GM19239 (cell line): Measurements from ENCODE around the gene ATP9A.
A peak's percentile ranks its signal among the peaks of the same experiment; 100 is the strongest.

Experiments
- DNase-seq: peaks from one replicate; pipeline ENCODE4 v3.0.0; 2011; ENCODE audit warnings: low spot score; ENCODE audit not compliant: insufficient read length
- FAIRE-seq: peaks from 2 replicates; lab custom pipeline; 2011; peaks lifted over from hg19 to GRCh38; lab: Jason Lieb, UNC

Gene ATP9A

DNA sequence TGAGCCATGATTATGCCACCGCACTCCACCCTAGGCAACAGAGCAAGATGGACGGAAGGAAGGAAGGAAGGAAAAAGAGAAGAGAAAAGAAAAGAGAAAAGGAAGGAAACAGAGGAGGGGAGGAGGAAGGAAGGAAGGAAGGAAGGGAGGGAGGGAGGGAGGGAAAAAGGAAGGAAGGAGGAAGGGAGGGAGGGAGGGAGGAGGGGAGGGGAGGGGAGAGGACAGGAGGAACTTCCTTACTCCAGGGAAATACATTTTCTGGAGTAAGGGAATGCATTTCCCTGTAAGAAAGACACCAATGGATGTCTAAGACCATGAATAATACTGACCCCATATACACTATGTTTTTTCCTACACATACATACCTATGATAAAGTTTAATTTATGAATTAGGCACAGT, 132.5 kb downstream of the ATP9A start:
- DNase-seq, result no peak

GRCh38 chr20:51634877-51635276, 133.3 kb downstream of the ATP9A start:
- no peak for FAIRE-seq
- DNase-seq, result no peak

More for the DNA sequence above, 132.5 kb downstream of the ATP9A start:
- no peak for FAIRE-seq

DNA sequence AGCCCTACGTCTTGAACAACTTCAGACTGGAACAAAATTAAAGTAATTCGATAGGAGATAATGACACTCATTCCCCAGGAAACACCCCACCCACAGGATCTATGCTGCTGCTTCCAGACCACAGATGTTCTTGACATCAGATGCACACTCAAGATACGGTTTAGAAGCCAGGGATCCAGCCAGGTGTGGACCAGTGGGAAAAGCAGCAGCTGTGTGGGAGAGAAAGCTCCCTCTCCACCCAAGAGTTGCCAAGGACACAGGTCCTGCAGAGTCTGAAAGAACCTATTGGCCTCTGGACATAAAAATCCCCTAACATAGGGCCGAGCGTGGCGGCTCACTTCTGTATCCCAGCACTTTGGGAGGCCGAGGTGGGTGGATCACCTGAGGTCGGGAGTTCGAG, 133.9 kb downstream of the ATP9A start:
- DNase-seq (no peak), FAIRE-seq (no peak)

- no peak for FAIRE-seq
These were observed 134.8 kb downstream of the ATP9A start for GRCh38 chr20:51633430-51633829.

DNA sequence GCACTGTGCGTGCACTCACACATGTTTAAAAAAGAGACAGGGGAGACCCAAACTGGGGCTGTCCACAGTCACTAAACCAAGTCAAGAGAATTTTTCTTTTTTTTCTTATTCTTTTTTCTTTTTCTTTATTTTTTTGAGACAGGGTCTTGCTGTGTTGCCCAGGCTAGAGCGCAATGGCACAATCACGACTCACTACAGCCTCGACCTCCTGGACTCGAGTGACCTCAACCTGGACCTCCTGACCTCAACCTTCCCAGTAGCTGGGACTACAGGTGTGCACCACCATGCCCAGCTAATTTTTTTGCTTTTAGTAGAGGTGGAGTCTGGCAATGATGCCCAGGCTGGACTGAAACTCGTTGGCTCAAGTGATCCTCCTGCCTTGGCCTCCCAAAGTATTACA, 136.2 kb downstream of the ATP9A start:
- FAIRE-seq, result no peak
- no peak for DNase-seq

More at GRCh38 chr20:51633430-51633829, 134.8 kb downstream of the ATP9A start:
- DNase-seq, result no peak

- DNase-seq, result no peak
- FAIRE-seq, result no peak
These were observed 136.9 kb downstream of the ATP9A start for GRCh38 chr20:51631011-51631950.

- DNase-seq, result no peak
- FAIRE-seq, result no peak
These were observed 138.7 kb downstream of the ATP9A start for GRCh38 chr20:51629399-51630058.

- FAIRE-seq (no peak), DNase-seq (no peak)
These were observed 139.4 kb downstream of the ATP9A start for GRCh38 chr20:51628533-51629398.

- DNase-seq (no peak), FAIRE-seq (no peak)
These were observed 140.6 kb downstream of the ATP9A start for GRCh38 chr20:51627586-51627985.

DNA sequence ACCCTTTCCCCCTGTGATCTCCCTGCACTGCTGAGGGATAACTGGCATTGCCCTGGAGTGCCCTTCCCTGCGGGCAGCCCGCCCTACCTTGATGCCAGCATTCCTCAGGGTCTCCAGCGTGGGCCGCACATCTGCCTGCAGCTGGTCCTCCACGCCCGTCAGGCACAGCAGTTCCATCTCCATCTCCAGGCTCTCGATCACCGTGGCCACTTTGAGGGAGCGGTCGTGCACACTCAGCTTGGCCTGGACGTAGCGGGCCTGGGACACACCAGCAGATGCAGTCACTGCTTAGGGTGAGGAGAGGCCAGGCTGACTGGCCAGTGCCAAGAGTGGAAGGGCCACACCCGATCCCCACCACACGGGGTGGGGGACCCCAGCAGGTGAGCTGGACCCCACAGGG, 143.1 kb downstream of the ATP9A start:
- DNase-seq (no peak), FAIRE-seq (no peak)

GRCh38 chr20:51624157-51624731, 143.9 kb downstream of the ATP9A start:
- DNase-seq, result peak; percentile 58

DNA sequence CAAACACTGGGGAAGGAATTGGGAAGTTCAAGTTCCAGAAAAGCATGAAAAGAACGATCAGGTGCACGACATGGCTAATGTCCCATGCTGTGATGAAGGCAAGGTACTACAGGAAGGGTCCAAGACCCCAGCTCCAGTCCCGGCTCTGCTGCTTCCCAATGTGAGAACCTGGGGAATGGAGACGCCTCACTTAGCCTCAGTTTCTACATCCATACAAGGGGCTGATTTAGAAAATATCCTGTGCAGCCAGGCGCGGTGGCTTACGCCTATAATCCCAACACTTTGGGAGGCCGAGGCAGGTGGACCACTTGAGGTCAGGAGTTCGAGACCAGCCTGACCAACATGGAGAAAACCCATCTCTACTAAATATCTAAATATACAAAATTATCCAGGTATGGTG, 144.9 kb downstream of the ATP9A start:
- DNase-seq (no peak), FAIRE-seq (no peak)

More at GRCh38 chr20:51624157-51624731, 143.9 kb downstream of the ATP9A start:
- FAIRE-seq, result no peak

- DNase-seq, result no peak
- FAIRE-seq, result no peak
These were observed 146.0 kb downstream of the ATP9A start for GRCh38 chr20:51622004-51622874.

DNA sequence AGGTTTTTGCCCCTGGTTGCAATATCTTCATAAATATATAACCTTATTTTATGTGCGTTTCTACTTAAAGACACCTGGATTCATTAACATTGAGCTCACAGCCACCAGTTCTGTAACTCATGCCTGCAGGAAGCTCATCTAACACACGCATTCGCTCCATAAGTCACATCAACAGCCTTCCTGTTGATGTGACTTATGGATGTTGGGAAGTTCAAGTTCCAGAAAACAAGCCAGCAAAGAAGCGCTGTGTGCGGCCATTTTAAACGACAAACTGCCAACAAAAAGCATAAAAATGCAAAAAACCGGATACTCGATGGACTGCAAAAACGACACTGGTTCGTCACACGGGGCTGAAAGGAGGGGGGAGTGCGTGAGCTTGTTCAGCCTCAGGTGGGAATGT, 147.8 kb downstream of the ATP9A start:
- DNase-seq, result no peak
- FAIRE-seq, result no peak

- DNase-seq, result no peak
These were observed 152.1 kb downstream of the ATP9A start for GRCh38 chr20:51616060-51616459.

DNA sequence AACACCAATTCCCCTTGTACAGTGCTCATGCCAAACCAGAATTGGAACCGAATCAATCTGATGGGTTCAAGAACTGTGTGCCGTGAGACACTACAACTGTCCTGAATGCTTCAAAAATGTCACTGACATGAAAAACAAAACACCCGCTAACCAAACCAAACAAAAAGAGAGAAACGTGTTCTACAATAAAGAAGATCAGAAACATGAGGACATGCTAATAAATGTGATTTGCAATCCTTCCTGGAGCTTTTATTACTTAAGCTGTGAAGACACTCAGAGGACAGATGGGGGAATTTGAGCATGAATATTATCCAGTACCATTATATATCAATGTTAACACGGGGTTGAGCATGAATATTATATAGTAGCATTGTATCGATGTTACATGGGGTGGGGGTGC, 153.5 kb downstream of the ATP9A start:
- DNase-seq (no peak), FAIRE-seq (no peak)

More at GRCh38 chr20:51616060-51616459, 152.1 kb downstream of the ATP9A start:
- FAIRE-seq, result no peak

DNA sequence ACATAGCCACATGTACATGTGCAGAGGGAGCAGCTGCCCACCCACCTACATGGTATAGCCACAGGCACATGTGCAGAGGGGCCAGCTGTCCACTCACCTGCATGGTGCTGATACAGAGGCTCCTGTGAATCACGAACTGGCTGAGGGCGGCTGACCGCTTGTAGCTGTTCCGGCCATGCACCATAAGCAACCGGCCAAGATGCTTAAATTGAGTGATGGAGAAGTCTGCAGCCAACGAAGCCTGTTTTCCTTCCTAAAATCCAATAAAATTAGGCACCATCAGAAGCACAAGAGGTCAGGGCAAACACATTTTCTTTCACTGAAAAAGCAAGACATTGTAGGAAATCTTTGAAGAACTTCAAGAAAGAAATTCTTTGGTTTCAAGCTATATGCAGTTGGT, 154.6 kb downstream of the ATP9A start:
- FAIRE-seq, result no peak
- no peak for DNase-seq

- no peak for DNase-seq
- no peak for FAIRE-seq
These were observed 155.3 kb downstream of the ATP9A start for GRCh38 chr20:51612896-51613295.

DNA sequence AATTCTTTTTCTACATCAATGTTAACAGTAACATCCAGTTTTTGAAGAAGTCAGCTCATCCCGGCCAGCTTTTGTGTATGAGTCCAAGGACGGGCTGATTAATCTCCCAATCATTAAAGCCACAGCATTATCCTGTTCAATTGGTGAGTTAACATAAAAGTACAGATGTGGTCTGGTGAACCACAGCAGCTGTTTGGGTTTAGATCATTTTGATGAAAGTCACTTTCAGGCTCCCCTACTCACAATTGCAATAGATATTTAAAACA, 156.6 kb downstream of the ATP9A start:
- no peak for DNase-seq
- FAIRE-seq, result no peak
